Measurements from ENCODE around the gene URB1. TPM values are rescaled to one million over a fixed set of nuclear protein-coding genes. Genes with fewer than 3 reads are reported as not detected.

URB1 gene
- total and polyA plus RNA-seq, 9 of the 15 experiments (the other 6 are each of a cell fraction or from before 2014, with no cell fraction given), result 0.97 to 53.6 (median 21.5) TPM

DNA sequence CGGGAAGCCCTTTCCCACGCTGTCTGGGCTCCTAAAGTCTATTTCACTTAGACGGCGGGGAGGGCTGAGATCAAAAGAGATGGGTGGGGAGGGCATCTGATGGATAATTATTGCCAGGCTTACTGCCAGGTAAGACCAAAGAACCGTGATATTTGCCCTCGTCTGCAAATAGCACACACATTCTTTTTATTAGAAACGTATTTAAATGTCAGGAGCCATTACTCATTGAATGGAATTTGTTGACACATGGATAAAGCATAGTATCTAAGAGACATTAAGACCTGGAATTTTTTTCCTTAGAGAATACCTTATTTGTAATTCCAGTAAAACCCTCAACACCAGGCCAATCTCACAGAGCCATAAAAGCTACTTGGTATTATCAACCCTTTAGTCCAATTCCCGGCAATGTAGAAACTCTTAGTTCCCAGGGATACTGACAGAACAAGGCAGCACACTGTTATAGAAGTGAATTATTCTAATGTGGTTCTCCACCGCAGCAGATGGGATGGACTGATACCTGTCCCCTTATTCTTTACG is 10.6 kb downstream of the URB1 start:
- Histone ChIP-seq H3K79me2 (ENCODE audit: control insufficient read depth, insufficient read depth, low read length) (peaks cover 44% of the 10 kb centered on the region), H4K20me1 (replicated peaks; ENCODE audit: control insufficient read depth, insufficient read depth, low read length) (peaks cover 19% of the 10 kb centered on the region; the same call in 1 of the 2 replicates), H2AFZ (ENCODE audit: low read depth, low read length) (no peak overlapping the region), H3K36me3 (ENCODE audit: control insufficient read depth, insufficient read depth, low read length) (peaks cover 97% of the 10 kb centered on the region), H3K9me1 (ENCODE audit: control insufficient read depth, insufficient read depth, low read length) (no peaks in the 10 kb centered on the region), H3K4me1 (replicated peaks in 1 of 2; ENCODE audit: control insufficient read depth in 2 of 2, insufficient read depth in 2 of 2, low read length in 2 of 2) (0 out of 5 replicates have a peak, but pooled peaks cover 0 to 4% of the 10 kb centered on the region in 2 experiments), H3K4me3 (no peak overlapping the region), H3K27ac (ENCODE audit: extremely low read depth, low read depth, low read length) (no peak overlapping the region), H3K9ac (ENCODE audit: insufficient read depth in 1 of 2, low read depth in 2 of 2, low read length in 2 of 2) (no peak overlapping the region), H3K9me3 (replicated peaks; ENCODE audit: control insufficient read depth, insufficient read depth, low read depth, low read length) (no peaks in the 10 kb centered on the region), H3K4me2 (ENCODE audit: insufficient read depth, low read length) (no peak overlapping the region), H3K27me3 (ENCODE audit: control insufficient read depth in 2 of 2, insufficient read depth in 2 of 2, low read length in 2 of 2) (no peaks in the 10 kb centered on the region)
- DNase-seq (ENCODE audit: extremely low read depth in 1 of 4, low spot score in 3 of 4) (no peak), FAIRE-seq (no peak), ATAC-seq (no peak)
- CTCF ChIA-PET (ENCODE audit: low intra/inter-chr PET ratio), result no interaction called here
- intact Hi-C loops (cut with micrococcal nuclease) (no loop called here), in situ Hi-C loops (cut with MboI) (no loop called here)
- WGBS (ENCODE audit: insufficient coverage, low coverage, missing lambda C conversion rate), result 94% methylated on average over 10 of the region's 10 CpGs
- no TSS peak for BruUV-seq (replicated peaks)
- POLR2A ChIA-PET, result interaction anchor here (0.7 kb wide), 1 partner anchor 18 kb away, joined by 3 read pairs; no protein-coding TSS in a partner anchor
- TF ChIP-seq, protein P1, sequence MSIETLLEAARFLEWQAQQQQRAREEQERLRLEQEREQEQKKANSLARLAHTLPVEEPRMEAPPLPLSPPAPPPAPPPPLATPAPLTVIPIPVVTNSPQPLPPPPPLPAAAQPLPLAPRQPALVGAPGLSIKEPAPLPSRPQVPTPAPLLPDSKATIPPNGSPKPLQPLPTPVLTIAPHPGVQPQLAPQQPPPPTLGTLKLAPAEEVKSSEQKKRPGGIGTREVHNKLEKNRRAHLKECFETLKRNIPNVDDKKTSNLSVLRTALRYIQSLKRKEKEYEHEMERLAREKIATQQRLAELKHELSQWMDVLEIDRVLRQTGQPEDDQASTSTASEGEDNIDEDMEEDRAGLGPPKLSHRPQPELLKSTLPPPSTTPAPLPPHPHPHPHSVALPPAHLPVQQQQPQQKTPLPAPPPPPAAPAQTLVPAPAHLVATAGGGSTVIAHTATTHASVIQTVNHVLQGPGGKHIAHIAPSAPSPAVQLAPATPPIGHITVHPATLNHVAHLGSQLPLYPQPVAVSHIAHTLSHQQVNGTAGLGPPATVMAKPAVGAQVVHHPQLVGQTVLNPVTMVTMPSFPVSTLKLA (conservative IDR thresholded peaks at IDR 0.05), result no peak
- TF ChIP-seq, protein P2, sequence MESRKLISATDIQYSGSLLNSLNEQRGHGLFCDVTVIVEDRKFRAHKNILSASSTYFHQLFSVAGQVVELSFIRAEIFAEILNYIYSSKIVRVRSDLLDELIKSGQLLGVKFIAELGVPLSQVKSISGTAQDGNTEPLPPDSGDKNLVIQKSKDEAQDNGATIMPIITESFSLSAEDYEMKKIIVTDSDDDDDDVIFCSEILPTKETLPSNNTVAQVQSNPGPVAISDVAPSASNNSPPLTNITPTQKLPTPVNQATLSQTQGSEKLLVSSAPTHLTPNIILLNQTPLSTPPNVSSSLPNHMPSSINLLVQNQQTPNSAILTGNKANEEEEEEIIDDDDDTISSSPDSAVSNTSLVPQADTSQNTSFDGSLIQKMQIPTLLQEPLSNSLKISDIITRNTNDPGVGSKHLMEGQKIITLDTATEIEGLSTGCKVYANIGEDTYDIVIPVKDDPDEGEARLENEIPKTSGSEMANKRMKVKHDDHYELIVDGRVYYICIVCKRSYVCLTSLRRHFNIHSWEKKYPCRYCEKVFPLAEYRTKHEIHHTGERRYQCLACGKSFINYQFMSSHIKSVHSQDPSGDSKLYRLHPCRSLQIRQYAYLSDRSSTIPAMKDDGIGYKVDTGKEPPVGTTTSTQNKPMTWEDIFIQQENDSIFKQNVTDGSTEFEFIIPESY (CRISPR knock-in tag; IDR thresholded peaks at IDR 0.05), result no peak
- TF ChIP-seq, protein P3, sequence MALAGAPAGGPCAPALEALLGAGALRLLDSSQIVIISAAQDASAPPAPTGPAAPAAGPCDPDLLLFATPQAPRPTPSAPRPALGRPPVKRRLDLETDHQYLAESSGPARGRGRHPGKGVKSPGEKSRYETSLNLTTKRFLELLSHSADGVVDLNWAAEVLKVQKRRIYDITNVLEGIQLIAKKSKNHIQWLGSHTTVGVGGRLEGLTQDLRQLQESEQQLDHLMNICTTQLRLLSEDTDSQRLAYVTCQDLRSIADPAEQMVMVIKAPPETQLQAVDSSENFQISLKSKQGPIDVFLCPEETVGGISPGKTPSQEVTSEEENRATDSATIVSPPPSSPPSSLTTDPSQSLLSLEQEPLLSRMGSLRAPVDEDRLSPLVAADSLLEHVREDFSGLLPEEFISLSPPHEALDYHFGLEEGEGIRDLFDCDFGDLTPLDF (CRISPR knock-in tag; IDR thresholded peaks at IDR 0.05), result no peak
- no peak for TF ChIP-seq SRSF9 (IDR thresholded peaks at IDR 0.05; ENCODE audit: borderline replicate concordance, low read depth, low read length)
- no peak for TF ChIP-seq TRIM28 (IDR thresholded peaks at IDR 0.05)
- TF ChIP-seq PRPF4 (IDR thresholded peaks at IDR 0.05; ENCODE audit: insufficient read depth, low read depth, low read length, poor library complexity, severe bottlenecking), result no peak
- TF ChIP-seq, protein P4, sequence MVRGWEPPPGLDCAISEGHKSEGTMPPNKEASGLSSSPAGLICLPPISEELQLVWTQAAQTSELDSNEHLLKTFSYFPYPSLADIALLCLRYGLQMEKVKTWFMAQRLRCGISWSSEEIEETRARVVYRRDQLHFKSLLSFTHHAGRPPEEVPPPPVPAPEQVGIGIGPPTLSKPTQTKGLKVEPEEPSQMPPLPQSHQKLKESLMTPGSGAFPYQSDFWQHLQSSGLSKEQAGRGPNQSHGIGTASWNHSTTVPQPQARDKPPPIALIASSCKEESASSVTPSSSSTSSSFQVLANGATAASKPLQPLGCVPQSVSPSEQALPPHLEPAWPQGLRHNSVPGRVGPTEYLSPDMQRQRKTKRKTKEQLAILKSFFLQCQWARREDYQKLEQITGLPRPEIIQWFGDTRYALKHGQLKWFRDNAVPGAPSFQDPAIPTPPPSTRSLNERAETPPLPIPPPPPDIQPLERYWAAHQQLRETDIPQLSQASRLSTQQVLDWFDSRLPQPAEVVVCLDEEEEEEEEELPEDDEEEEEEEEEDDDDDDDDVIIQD (CRISPR knock-in tag; IDR thresholded peaks at IDR 0.05), result no peak
- no peak for TF ChIP-seq TOE1 (IDR thresholded peaks at IDR 0.05; ENCODE audit: borderline replicate concordance)
- no peak for TF ChIP-seq TOE1 (CRISPR knock-in tag; IDR thresholded peaks at IDR 0.05; ENCODE audit: borderline replicate concordance, low read depth)
- TF ChIP-seq, protein P5, sequence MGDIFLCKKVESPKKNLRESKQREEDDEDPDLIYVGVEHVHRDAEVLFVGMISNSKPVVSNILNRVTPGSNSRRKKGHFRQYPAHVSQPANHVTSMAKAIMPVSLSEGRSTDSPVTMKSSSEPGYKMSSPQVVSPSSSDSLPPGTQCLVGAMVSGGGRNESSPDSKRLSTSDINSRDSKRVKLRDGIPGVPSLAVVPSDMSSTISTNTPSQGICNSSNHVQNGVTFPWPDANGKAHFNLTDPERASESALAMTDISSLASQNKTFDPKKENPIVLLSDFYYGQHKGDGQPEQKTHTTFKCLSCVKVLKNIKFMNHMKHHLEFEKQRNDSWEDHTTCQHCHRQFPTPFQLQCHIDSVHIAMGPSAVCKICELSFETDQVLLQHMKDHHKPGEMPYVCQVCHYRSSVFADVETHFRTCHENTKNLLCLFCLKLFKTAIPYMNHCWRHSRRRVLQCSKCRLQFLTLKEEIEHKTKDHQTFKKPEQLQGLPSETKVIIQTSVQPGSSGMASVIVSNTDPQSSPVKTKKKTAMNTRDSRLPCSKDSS (IDR thresholded peaks at IDR 0.05; ENCODE audit: low read depth, partially characterized antibody), result no peak
- no peak for TF ChIP-seq C11orf30 (IDR thresholded peaks at IDR 0.05; ENCODE audit: low read depth)
- no peak for TF ChIP-seq CHD4 (IDR thresholded peaks at IDR 0.05; ENCODE audit: insufficient read depth, insufficient replicate concordance, low read depth, low read length, poor library complexity, severe bottlenecking)
- TF ChIP-seq SP2 (IDR thresholded peaks at IDR 0.05; ENCODE audit: extremely low read depth, low read depth, low read length, poor library complexity, severe bottlenecking), result no peak
